HG02852 (cell line): ENCODE data around the gene MAPRE3.

Source experiments
- ATAC-seq: cut with Tn5 transposase; IDR thresholded peaks from one replicate; pipeline ENCODE4 v1.9.1; 2021; ENCODE audit warnings: mild to moderate bottlenecking, moderate library complexity; ENCODE audit not compliant: unreplicated experiment

Gene MAPRE3

GRCh38 chr2:27038012-27038411 is 67.6 kb downstream of the MAPRE3 start:
- ATAC-seq, result no peak

GRCh38 chr2:27038631-27039339 is 68.3 kb downstream of the MAPRE3 start:
- ATAC-seq, result no peak

GRCh38 chr2:27039426-27039825 is 69.0 kb downstream of the MAPRE3 start:
- no peak for ATAC-seq

- no peak for ATAC-seq
These were observed 69.4 kb downstream of the MAPRE3 start for GRCh38 chr2:27039871-27040270.

GRCh38 chr2:27040282-27040681 is 69.8 kb downstream of the MAPRE3 start:
- ATAC-seq, result no peak

- peak; percentile 24 for ATAC-seq
These were observed 71.3 kb downstream of the MAPRE3 start for GRCh38 chr2:27041752-27042151.

- ATAC-seq, result peak; percentile 59
These were observed 71.8 kb downstream of the MAPRE3 start for GRCh38 chr2:27042159-27042661.

GRCh38 chr2:27042985-27043634 is 72.7 kb downstream of the MAPRE3 start:
- no peak for ATAC-seq

- peak; percentile 21 for ATAC-seq
These were observed 79.2 kb downstream of the MAPRE3 start for GRCh38 chr2:27049422-27050280.

- ATAC-seq, result peak; percentile 55
These were observed 80.0 kb downstream of the MAPRE3 start for GRCh38 chr2:27050281-27050995.

- peak; percentile 66 for ATAC-seq
These were observed 80.8 kb downstream of the MAPRE3 start, which contains the start of gene AGBL5 for GRCh38 chr2:27050996-27051901. Gene AGBL5 (plus strand): TSS chr2:27051668. CDS start chr2:27052959, 1,291 bp downstream.

GRCh38 chr2:27051902-27052645 is 81.6 kb downstream of the MAPRE3 start:
- ATAC-seq, result no peak

- no peak for ATAC-seq
These were observed 82.9 kb downstream of the MAPRE3 start for GRCh38 chr2:27053321-27053720.

GRCh38 chr2:27053776-27054175 is 83.3 kb downstream of the MAPRE3 start:
- ATAC-seq, result no peak

GRCh38 chr2:27054721-27055120 is 84.3 kb downstream of the MAPRE3 start:
- ATAC-seq, result no peak

- ATAC-seq, result no peak
These were observed 86.7 kb downstream of the MAPRE3 start for GRCh38 chr2:27057184-27057583.

- ATAC-seq, result no peak
These were observed 87.8 kb downstream of the MAPRE3 start for GRCh38 chr2:27058210-27058609.

- no peak for ATAC-seq
These were observed 88.8 kb downstream of the MAPRE3 start for GRCh38 chr2:27059141-27059820.
